Omental fat pad (tissue), 4 donors: ENCODE measurements around the gene PDE3A. TPM values are rescaled to one million over a fixed set of nuclear protein-coding genes. Genes with fewer than 3 reads are reported as not detected.
"Not testable (repeated sequence)": the region's sequence is repeated elsewhere in the genome, so short reads cannot be mapped to it uniquely, and the experiment has no call there.

ENCODE experiments used
- ATAC-seq: fragments of 150-250 bp; one replicate; pipeline ENCODE4 v1.9.1; 2016; ENCODE audit warnings: mild to moderate bottlenecking, moderate library complexity; ENCODE audit not compliant: low FRiP score
- DNase-seq: peaks from one replicate; pipeline ENCODE4 v3.0.0-alpha.2; 2019; ENCODE audit warnings: low spot score
- CTCF ChIP-seq, 3 donors: fragments of 450-650 bp; IDR thresholded peaks; one replicate each; pipeline ENCODE4 v1.5.1; 2016 to 2017; ENCODE audit warnings: antibody characterized with exemption in 3 of 3, mild to moderate bottlenecking in 3 of 3, moderate library complexity in 2 of 3
- total RNA-seq, 4 donors: library from RNA; depleted of rRNA; stranded (reverse); fragments of >200 nt; gene quantifications; one replicate each; pipeline ENCODE4 v1.1.0, GENCODE V29; 2016

PDE3A gene
- total RNA-seq, 4 donors from 2014 or later, result 10.9 to 18.6 (median 13.7) TPM

GRCh38 chr12:20372326-20373096 is 4.2 kb downstream of the PDE3A start:
- no peak for ATAC-seq
- no peak for TF ChIP-seq CTCF (IDR thresholded peaks at IDR 0.05)
- no peak for DNase-seq

- no peak for TF ChIP-seq CTCF (IDR thresholded peaks at IDR 0.05)
Measured at GRCh38 chr12:20374795-20375194, 6.5 kb downstream of the PDE3A start.

GRCh38 chr12:20375560-20375959 is 7.2 kb downstream of the PDE3A start:
- no peak for ATAC-seq
- TF ChIP-seq CTCF (IDR thresholded peaks at IDR 0.05), result no peak
- DNase-seq, result no peak

More at GRCh38 chr12:20374795-20375194, 6.5 kb downstream of the PDE3A start:
- DNase-seq (no peak), ATAC-seq (no peak)

GRCh38 chr12:20376984-20377383 is 8.6 kb downstream of the PDE3A start:
- ATAC-seq, result no peak
- no peak for DNase-seq
- TF ChIP-seq CTCF (IDR thresholded peaks at IDR 0.05), result no peak

GRCh38 chr12:20377750-20378149 is 9.4 kb downstream of the PDE3A start:
- no peak for TF ChIP-seq CTCF (IDR thresholded peaks at IDR 0.05)
- DNase-seq (no peak), ATAC-seq (no peak)

GRCh38 chr12:20382117-20382516 is 13.8 kb downstream of the PDE3A start:
- DNase-seq, result no peak
- ATAC-seq, result no peak
- no peak for TF ChIP-seq CTCF (IDR thresholded peaks at IDR 0.05)

- DNase-seq (no peak), ATAC-seq (no peak)
- TF ChIP-seq CTCF (IDR thresholded peaks at IDR 0.05), result no peak
Measured at GRCh38 chr12:20383612-20384011, 15.3 kb downstream of the PDE3A start.

GRCh38 chr12:20384836-20385235 is 16.5 kb downstream of the PDE3A start:
- not testable (repeated sequence) for DNase-seq, ATAC-seq
